ENCODE results near the gene ORC2.

ORC2 gene

GRCh38 chr2:200961674-200962073, 1.8 kb downstream of the ORC2 start:
- H3K9ac ChIP-seq (ENCODE audit: low read length): peak overlapping the region; percentile 25
- H3K36me3 ChIP-seq (ENCODE audit: control insufficient read depth, insufficient read depth, low read length): no peaks in the 10 kb centered on the region
- H3K4me1 ChIP-seq (ENCODE audit: control insufficient read depth, low read depth, low read length): peaks cover 2% of the 10 kb centered on the region
- H3K79me2 ChIP-seq (ENCODE audit: control insufficient read depth, insufficient read depth, low read length): peaks cover 31% of the 10 kb centered on the region
- H3K27me3 ChIP-seq (ENCODE audit: insufficient read depth, low read length, poor library complexity): no peaks in the 10 kb centered on the region
- H3K56ac ChIP-seq (ENCODE audit: low read length): no peak overlapping the region
- DNase-seq: no peak
- H2BK120ac ChIP-seq (ENCODE audit: low read depth, low read length): no peak overlapping the region
- H3K79me1 ChIP-seq (ENCODE audit: low read length): peaks cover 12% of the 10 kb centered on the region
- no peak overlapping the region for H3K4ac ChIP-seq (ENCODE audit: low read depth, low read length)
- WGBS (ENCODE audit: extremely low coverage, insufficient coverage, low lambda C conversion rate): no CpG with 5 or more reads among the region's 2 CpGs
- no peak overlapping the region for H3K4me2 ChIP-seq (ENCODE audit: low read length)
- H4K5ac ChIP-seq (ENCODE audit: low read length): no peak overlapping the region
- no peak overlapping the region for H3K4me3 ChIP-seq (ENCODE audit: low read length)
- no peak overlapping the region for H2BK15ac ChIP-seq (replicated peaks; ENCODE audit: low read depth)
- H2AK5ac ChIP-seq (ENCODE audit: low read length): no peak overlapping the region
- H4K8ac ChIP-seq (ENCODE audit: low read depth, low read length): no peak overlapping the region
- H3K27ac ChIP-seq (ENCODE audit: low read depth, low read length): no peak overlapping the region
- H2BK5ac ChIP-seq (ENCODE audit: low read length): no peak overlapping the region
- no peak overlapping the region for H3K18ac ChIP-seq (ENCODE audit: low read length)
- no peak overlapping the region for H3K23ac ChIP-seq (ENCODE audit: low read length)

- H3K4me3 ChIP-seq (ENCODE audit: low read length): no peak overlapping the region
Measured at GRCh38 chr2:200950378-200950777, 13.1 kb downstream of the ORC2 start.

GRCh38 chr2:200945395-200945729, 18.1 kb downstream of the ORC2 start:
- Histone ChIP-seq H2BK15ac (replicated peaks; ENCODE audit: low read depth) (no peak overlapping the region), H3K79me1 (ENCODE audit: low read length) (no peaks in the 10 kb centered on the region), H2BK120ac (ENCODE audit: low read depth, low read length) (no peak overlapping the region), H3K4ac (ENCODE audit: low read depth, low read length) (no peak overlapping the region), H2BK5ac (ENCODE audit: low read length) (no peak overlapping the region), H4K5ac (ENCODE audit: low read length) (no peak overlapping the region), H3K36me3 (ENCODE audit: control insufficient read depth, insufficient read depth, low read length) (peaks cover 3% of the 10 kb centered on the region), H3K56ac (ENCODE audit: low read length) (no peak overlapping the region), H3K4me1 (ENCODE audit: control insufficient read depth, low read depth, low read length) (no peaks in the 10 kb centered on the region), H2AK5ac (ENCODE audit: low read length) (no peak overlapping the region), H3K23ac (ENCODE audit: low read length) (no peak overlapping the region), H3K4me3 (ENCODE audit: low read length) (no peak overlapping the region), H3K27me3 (ENCODE audit: insufficient read depth, low read length, poor library complexity) (no peaks in the 10 kb centered on the region), H3K18ac (ENCODE audit: low read length) (no peak overlapping the region), H3K4me2 (ENCODE audit: low read length) (no peak overlapping the region), H3K27ac (ENCODE audit: low read depth, low read length) (no peak overlapping the region), H3K9ac (ENCODE audit: low read length) (no peak overlapping the region), H4K8ac (ENCODE audit: low read depth, low read length) (no peak overlapping the region), H3K79me2 (ENCODE audit: control insufficient read depth, insufficient read depth, low read length) (no peaks in the 10 kb centered on the region)
- no peak for DNase-seq
- WGBS (ENCODE audit: extremely low coverage, insufficient coverage, low lambda C conversion rate): no CpG with 5 or more reads among the region's 4 CpGs

More at GRCh38 chr2:200950378-200950777, 13.1 kb downstream of the ORC2 start:
- no peak for DNase-seq
- Histone ChIP-seq H3K4me1 (ENCODE audit: control insufficient read depth, low read depth, low read length) (no peaks in the 10 kb centered on the region), H3K18ac (ENCODE audit: low read length) (no peak overlapping the region), H3K9ac (ENCODE audit: low read length) (no peak overlapping the region), H2BK5ac (ENCODE audit: low read length) (no peak overlapping the region), H4K5ac (ENCODE audit: low read length) (no peak overlapping the region), H3K36me3 (ENCODE audit: control insufficient read depth, insufficient read depth, low read length) (peaks cover 6% of the 10 kb centered on the region), H4K8ac (ENCODE audit: low read depth, low read length) (no peak overlapping the region), H3K79me2 (ENCODE audit: control insufficient read depth, insufficient read depth, low read length) (no peaks in the 10 kb centered on the region), H3K4me2 (ENCODE audit: low read length) (no peak overlapping the region), H3K79me1 (ENCODE audit: low read length) (no peaks in the 10 kb centered on the region), H3K56ac (ENCODE audit: low read length) (no peak overlapping the region), H3K27me3 (ENCODE audit: insufficient read depth, low read length, poor library complexity) (no peaks in the 10 kb centered on the region), H3K27ac (ENCODE audit: low read depth, low read length) (no peak overlapping the region), H2BK15ac (replicated peaks; ENCODE audit: low read depth) (no peak overlapping the region), H2AK5ac (ENCODE audit: low read length) (no peak overlapping the region), H3K23ac (ENCODE audit: low read length) (no peak overlapping the region), H3K4ac (ENCODE audit: low read depth, low read length) (no peak overlapping the region), H2BK120ac (ENCODE audit: low read depth, low read length) (no peak overlapping the region)
- no CpG with 5 or more reads among the region's 3 CpGs for WGBS (ENCODE audit: extremely low coverage, insufficient coverage, low lambda C conversion rate)

GRCh38 chr2:200944467-200945394, 18.7 kb downstream of the ORC2 start:
- Histone ChIP-seq H3K79me2 (ENCODE audit: control insufficient read depth, insufficient read depth, low read length) (no peaks in the 10 kb centered on the region), H3K27ac (ENCODE audit: low read depth, low read length) (no peak overlapping the region), H3K27me3 (ENCODE audit: insufficient read depth, low read length, poor library complexity) (no peaks in the 10 kb centered on the region), H2BK120ac (ENCODE audit: low read depth, low read length) (no peak overlapping the region), H2BK15ac (replicated peaks; ENCODE audit: low read depth) (no peak overlapping the region), H2AK5ac (ENCODE audit: low read length) (no peak overlapping the region), H3K36me3 (ENCODE audit: control insufficient read depth, insufficient read depth, low read length) (peaks cover 6% of the 10 kb centered on the region), H3K4me2 (ENCODE audit: low read length) (no peak overlapping the region), H3K4me3 (ENCODE audit: low read length) (no peak overlapping the region), H3K56ac (ENCODE audit: low read length) (no peak overlapping the region), H3K18ac (ENCODE audit: low read length) (no peak overlapping the region), H4K8ac (ENCODE audit: low read depth, low read length) (no peak overlapping the region), H3K23ac (ENCODE audit: low read length) (no peak overlapping the region), H3K9ac (ENCODE audit: low read length) (no peak overlapping the region), H3K4ac (ENCODE audit: low read depth, low read length) (no peak overlapping the region), H4K5ac (ENCODE audit: low read length) (no peak overlapping the region), H3K4me1 (ENCODE audit: control insufficient read depth, low read depth, low read length) (no peaks in the 10 kb centered on the region), H2BK5ac (ENCODE audit: low read length) (no peak overlapping the region), H3K79me1 (ENCODE audit: low read length) (no peaks in the 10 kb centered on the region)
- no peak for DNase-seq
- no CpG with 5 or more reads among the region's 12 CpGs for WGBS (ENCODE audit: extremely low coverage, insufficient coverage, low lambda C conversion rate)

GRCh38 chr2:200943527-200944105, 19.8 kb downstream of the ORC2 start:
- H4K8ac ChIP-seq (ENCODE audit: low read depth, low read length): no peak overlapping the region
- H2BK5ac ChIP-seq (ENCODE audit: low read length): no peak overlapping the region
- no peaks in the 10 kb centered on the region for H3K79me2 ChIP-seq (ENCODE audit: control insufficient read depth, insufficient read depth, low read length)
- no peak overlapping the region for H3K4ac ChIP-seq (ENCODE audit: low read depth, low read length)
- no peaks in the 10 kb centered on the region for H3K79me1 ChIP-seq (ENCODE audit: low read length)
- no peak overlapping the region for H3K4me3 ChIP-seq (ENCODE audit: low read length)
- no peak for DNase-seq
- no peak overlapping the region for H3K27ac ChIP-seq (ENCODE audit: low read depth, low read length)
- H2BK15ac ChIP-seq (replicated peaks; ENCODE audit: low read depth): no peak overlapping the region
- WGBS (ENCODE audit: extremely low coverage, insufficient coverage, low lambda C conversion rate): no CpG with 5 or more reads among the region's 1 CpG
- no peaks in the 10 kb centered on the region for H3K27me3 ChIP-seq (ENCODE audit: insufficient read depth, low read length, poor library complexity)
- H3K56ac ChIP-seq (ENCODE audit: low read length): no peak overlapping the region
- no peak overlapping the region for H3K4me2 ChIP-seq (ENCODE audit: low read length)
- H3K9ac ChIP-seq (ENCODE audit: low read length): no peak overlapping the region
- H2AK5ac ChIP-seq (ENCODE audit: low read length): no peak overlapping the region
- no peak overlapping the region for H4K5ac ChIP-seq (ENCODE audit: low read length)
- H2BK120ac ChIP-seq (ENCODE audit: low read depth, low read length): no peak overlapping the region
- H3K18ac ChIP-seq (ENCODE audit: low read length): no peak overlapping the region
- H3K4me1 ChIP-seq (ENCODE audit: control insufficient read depth, low read depth, low read length): no peaks in the 10 kb centered on the region
- H3K36me3 ChIP-seq (ENCODE audit: control insufficient read depth, insufficient read depth, low read length): peaks cover 6% of the 10 kb centered on the region
- H3K23ac ChIP-seq (ENCODE audit: low read length): no peak overlapping the region

All from mesendoderm (in vitro differentiated cells).